IPS-18c (cell line): ENCODE measurements around the gene ITPKB.
"Not testable (repeated sequence)": the region's sequence is repeated elsewhere in the genome, so short reads cannot be mapped to it uniquely, and the experiment has no call there.

Experiments used
- H3K4me3 ChIP-seq: 2 replicates; pipeline ENCODE4 v1.7.0; 2013; ENCODE audit warnings: low read depth, mild to moderate bottlenecking, low read length, moderate library complexity; ENCODE audit not compliant: insufficient read depth
- H3K9me3 ChIP-seq: one replicate; pipeline ENCODE4 v1.6.1; 2013; ENCODE audit warnings: mild to moderate bottlenecking, low read length, moderate library complexity; ENCODE audit not compliant: control insufficient read depth, insufficient read depth

ITPKB gene

GRCh38 chr1:226631229-226632000 lies 107.7 kb downstream of the ITPKB start:
- no peak overlapping the region for H3K4me3 ChIP-seq
- peaks cover 2% of the 10 kb centered on the region for H3K9me3 ChIP-seq

DNA sequence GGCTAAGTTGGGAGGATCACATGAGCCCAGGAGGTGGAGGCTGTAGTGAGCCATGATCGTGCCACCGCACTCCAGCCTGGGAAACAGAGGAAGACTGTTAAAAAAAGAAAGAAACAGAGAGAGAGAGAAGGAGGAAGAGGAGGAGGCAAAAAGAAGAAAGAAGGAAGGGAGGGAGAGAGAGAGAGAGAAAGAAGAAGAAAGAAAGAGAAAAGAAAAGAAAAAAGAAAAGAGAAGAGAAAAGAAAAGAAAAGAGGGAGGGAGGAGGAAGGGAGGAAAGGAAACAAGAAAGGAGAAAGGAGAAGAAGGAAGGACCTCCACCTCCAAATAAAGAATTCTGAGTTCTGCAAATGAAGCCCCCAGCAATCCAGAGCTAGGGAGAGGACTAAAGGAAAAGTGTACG lies 108.5 kb downstream of the ITPKB start:
- peaks cover 2% of the 10 kb centered on the region for H3K9me3 ChIP-seq
- no peak overlapping the region for H3K4me3 ChIP-seq

DNA sequence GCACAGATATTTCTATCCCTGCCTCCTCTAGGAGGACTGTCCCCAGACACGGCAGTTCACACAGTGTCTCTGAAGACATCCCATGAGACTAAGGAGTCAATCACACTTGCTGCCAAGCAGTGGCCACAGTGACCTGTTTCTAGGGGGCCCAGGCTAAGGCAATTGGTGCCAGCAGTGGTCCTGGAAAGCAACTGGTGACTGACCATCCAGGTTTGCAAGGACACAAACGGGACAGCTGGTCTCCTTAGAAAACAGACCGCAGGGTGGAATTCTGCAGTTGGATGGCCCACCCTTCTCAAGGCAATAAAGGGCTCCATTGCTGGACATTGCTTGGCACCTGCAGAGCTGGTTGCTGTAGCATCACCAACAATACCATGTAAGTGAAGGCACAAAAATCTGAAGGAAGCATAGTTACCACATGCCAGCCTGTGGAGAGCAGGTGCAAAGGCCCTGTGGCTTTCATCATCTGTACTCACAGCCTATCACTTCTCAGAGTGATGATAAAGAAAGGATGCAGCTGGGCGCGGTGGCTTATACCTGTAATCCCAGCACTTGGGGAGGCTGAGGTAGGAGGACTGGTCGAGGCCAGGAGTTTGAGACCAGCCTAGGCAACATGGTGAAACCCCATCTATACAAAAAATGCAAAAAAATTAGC lies 109.1 kb downstream of the ITPKB start:
- Histone ChIP-seq H3K9me3 (peaks cover 2% of the 10 kb centered on the region), H3K4me3 (no peak overlapping the region)

GRCh38 chr1:226629210-226629895 lies 109.7 kb downstream of the ITPKB start:
- Histone ChIP-seq H3K4me3 (no peak overlapping the region), H3K9me3 (peaks cover 2% of the 10 kb centered on the region)

- Histone ChIP-seq H3K4me3 (no peak overlapping the region), H3K9me3 (peaks cover 2% of the 10 kb centered on the region)
Observed at GRCh38 chr1:226628612-226629155, 110.4 kb downstream of the ITPKB start.

DNA sequence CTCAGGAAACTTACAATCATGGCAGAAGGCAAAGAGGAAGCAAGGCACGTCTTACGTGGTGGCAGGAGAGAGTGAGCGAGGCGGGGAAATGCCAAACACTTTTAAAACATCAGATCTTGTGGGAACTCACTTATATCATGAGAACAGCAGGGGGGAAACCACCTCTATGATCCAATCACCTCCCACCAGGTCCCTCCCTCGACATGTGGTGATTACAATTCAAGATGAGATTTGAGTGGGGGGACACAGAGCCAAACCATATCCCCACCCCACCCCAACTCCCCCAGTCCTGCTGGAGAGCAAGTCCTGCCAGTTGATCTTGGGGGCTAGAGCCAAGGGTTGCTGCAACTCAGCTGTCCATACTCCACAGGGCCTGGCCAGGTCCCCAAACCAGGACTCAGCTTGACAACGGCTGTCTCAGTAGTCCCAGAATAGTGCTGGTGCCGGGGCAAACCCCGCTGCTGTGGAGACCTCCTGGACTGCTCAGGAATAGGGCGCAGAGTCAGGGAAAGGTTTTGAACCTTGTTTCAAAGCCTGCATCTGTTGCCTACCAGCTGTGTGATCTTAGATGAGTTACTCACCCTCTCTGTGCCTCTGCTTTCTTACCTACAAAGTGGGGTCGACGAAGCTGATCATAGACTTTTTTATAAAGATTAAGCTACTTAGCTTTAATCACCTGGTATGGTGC lies 111.0 kb downstream of the ITPKB start:
- no peak overlapping the region for H3K4me3 ChIP-seq
- peaks cover 2% of the 10 kb centered on the region for H3K9me3 ChIP-seq

GRCh38 chr1:226627050-226627755 lies 111.9 kb downstream of the ITPKB start:
- Histone ChIP-seq H3K4me3 (no peak overlapping the region), H3K9me3 (peaks cover 2% of the 10 kb centered on the region)

DNA sequence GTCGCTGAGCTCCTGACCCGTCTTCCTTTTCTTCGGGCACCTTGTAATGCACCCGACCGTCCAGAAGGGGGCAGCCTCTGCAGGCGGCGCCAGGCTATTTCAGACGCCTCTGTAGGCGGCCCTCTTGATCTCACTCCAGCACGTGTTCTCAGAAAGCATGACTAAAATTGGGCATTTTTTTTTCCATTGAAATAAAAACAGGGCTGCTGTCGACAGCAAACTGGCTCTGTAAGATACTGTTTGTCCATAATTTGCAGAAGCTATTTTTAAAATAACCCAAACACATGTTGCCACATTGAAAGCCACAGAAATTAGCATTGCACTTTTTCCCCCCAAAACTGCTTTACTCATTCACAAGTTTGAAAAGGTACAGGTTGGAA lies 112.5 kb downstream of the ITPKB start:
- no peaks in the 10 kb centered on the region for H3K9me3 ChIP-seq
- H3K4me3 ChIP-seq = no peak overlapping the region

DNA sequence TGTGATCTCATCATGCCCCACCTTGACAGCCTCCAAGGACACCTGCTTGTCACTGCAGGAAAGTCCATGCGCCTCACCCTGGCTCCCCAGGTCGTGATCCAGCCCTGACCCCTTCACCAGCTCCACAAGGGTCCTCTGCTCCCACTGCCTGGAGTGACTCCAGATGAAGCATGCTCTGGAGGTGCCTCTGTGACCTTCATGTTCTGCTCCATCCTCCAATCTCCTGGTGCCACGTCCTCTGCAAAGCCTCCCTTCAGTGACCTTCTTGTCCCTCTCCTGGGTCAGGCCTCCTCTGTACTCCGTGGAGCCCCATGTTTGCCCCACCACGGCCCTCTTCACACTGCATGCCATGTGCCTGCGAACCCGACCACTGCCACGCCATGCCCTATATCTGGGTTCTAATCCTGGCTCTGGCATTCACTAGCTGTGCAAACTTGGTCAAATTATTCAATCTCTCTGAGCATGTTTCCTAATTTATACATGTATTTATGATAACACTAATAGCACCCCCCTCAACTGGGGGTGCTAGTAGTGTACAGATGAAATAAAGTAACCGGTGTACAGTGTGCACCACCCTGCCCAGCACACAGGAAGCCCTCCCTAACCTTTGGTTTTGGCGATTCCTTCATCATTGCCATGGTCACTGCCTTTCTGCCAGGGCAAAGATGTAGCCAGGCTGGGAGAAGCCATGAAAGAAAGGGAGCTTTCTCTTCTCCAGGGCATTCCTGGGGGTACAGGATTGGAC lies 113.1 kb downstream of the ITPKB start:
- Histone ChIP-seq H3K9me3 (no peaks in the 10 kb centered on the region), H3K4me3 (no peak overlapping the region)

GRCh38 chr1:226625326-226625725 lies 113.8 kb downstream of the ITPKB start:
- Histone ChIP-seq H3K4me3 (no peak overlapping the region), H3K9me3 (no peaks in the 10 kb centered on the region)

DNA sequence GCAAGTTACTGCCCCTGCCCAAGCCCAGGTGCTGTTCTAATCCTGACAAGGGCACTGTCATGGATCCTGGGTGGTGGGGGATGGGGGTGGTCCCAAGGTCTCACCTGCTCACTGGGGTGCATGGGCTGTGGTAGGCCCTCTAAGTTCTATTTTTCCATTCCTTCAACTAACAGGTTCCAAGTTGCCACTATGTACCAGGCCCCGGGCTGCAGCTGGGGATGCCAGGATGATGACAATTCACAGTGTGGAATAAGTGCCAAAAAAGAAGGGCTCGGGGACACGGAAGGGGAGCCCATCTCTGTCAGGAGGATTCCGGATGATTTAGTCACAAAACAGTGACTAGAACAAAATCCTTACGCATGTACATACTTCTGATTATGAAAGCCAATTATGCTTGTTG lies 114.6 kb downstream of the ITPKB start:
- Histone ChIP-seq H3K9me3 (no peaks in the 10 kb centered on the region), H3K4me3 (no peak overlapping the region)

DNA sequence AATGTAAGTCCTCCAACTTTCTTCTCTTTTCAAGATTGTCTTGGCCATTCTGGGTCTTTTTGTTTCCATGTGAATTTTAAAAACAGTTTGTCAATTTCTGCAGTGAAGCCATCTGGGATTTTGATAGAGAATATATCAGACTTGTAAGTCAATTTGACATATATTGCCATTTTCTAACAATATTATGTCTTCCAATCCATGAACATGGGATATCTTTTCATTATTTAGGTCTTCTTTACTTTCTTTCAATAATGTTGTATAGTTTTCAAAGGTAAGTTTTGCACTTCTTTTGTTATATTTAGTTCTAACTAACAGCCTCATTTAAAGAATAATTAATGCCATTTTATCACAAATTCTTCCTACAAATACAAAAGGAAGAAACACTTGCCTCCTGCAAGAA lies 117.1 kb downstream of the ITPKB start:
- Histone ChIP-seq H3K4me3 (no peak overlapping the region), H3K9me3 (no peaks in the 10 kb centered on the region)

GRCh38 chr1:226619031-226619430 lies 120.1 kb downstream of the ITPKB start:
- no peak overlapping the region for H3K4me3 ChIP-seq
- peaks cover 3% of the 10 kb centered on the region for H3K9me3 ChIP-seq

- Histone ChIP-seq H3K4me3 (no peak overlapping the region), H3K9me3 (peaks cover 3% of the 10 kb centered on the region)
Observed at GRCh38 chr1:226618380-226618779, 120.7 kb downstream of the ITPKB start.

- H3K4me3 ChIP-seq = not testable (repeated sequence)
Observed at GRCh38 chr1:226617719-226618118, 121.4 kb downstream of the ITPKB start.

DNA sequence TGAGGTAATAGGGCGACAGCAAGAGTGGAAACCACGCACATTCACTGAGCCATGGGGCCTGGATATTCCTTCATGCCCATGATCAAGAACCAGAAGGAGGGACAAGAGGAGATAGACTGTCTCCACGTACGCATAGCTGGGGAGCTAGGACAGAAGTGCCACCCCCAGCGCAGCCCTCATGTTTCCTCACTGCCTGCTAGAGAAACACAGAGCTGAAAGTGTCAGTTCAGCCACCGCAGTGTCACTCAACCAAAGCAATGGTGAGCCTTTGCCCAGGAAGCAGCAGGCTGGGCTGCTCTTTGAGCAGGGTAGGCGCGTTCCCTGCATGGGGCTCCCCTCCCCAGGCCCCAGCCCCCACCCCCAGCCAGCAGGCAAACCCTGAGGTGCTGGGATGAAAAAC lies 122.0 kb downstream of the ITPKB start:
- Histone ChIP-seq H3K9me3 (peaks cover 3% of the 10 kb centered on the region), H3K4me3 (no peak overlapping the region)

More at GRCh38 chr1:226617719-226618118, 121.4 kb downstream of the ITPKB start:
- not testable (repeated sequence) for H3K9me3 ChIP-seq
